OCI-LY3 (cell line): ENCODE measurements around the gene F12.

Experiments used
- EZH2phosphoT487 ChIP-seq: fragments of 200-600 bp; shearing (Covaris generic); IDR thresholded peaks from 2 replicates; pipeline ENCODE4 v1.6.1; 2018; ENCODE audit warnings: antibody characterized with exemption, mixed run types, low read depth
- TF ChIP-seq, protein P1 (sequence below): fragments of 200-600, 300-600 bp; sonication (generic); IDR thresholded peaks from 2 replicates; pipeline ENCODE4 v1.5.1; 2014; ENCODE audit warnings: antibody characterized with exemption, low read length, low read depth

DNA sequence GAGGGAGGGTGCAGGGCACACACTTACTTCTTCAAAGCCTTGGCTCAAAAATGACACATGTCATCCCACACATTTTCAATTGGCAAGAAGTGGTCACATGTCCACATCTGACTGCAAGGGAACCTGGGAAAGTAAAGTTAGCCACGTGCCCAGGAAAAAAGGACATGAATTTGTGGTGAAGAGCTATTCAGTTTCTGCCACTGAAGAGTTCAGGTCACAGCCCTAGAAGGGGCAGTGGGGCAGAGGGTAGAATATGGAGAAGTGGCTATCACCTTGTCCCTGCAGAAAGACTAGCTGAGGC, 53.5 kb downstream of the F12 start:
- TF ChIP-seq, protein P1, sequence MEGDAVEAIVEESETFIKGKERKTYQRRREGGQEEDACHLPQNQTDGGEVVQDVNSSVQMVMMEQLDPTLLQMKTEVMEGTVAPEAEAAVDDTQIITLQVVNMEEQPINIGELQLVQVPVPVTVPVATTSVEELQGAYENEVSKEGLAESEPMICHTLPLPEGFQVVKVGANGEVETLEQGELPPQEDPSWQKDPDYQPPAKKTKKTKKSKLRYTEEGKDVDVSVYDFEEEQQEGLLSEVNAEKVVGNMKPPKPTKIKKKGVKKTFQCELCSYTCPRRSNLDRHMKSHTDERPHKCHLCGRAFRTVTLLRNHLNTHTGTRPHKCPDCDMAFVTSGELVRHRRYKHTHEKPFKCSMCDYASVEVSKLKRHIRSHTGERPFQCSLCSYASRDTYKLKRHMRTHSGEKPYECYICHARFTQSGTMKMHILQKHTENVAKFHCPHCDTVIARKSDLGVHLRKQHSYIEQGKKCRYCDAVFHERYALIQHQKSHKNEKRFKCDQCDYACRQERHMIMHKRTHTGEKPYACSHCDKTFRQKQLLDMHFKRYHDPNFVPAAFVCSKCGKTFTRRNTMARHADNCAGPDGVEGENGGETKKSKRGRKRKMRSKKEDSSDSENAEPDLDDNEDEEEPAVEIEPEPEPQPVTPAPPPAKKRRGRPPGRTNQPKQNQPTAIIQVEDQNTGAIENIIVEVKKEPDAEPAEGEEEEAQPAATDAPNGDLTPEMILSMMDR = no peak
- no peak for TF ChIP-seq EZH2phosphoT487
